PC-3 (cell line): ENCODE results near the gene ABCG4. TPM values are rescaled to one million over a fixed set of nuclear protein-coding genes. Genes with fewer than 3 reads are reported as not detected.

Experiments
- ATAC-seq: fragments of 200-7000 bp; cut with Tn5 transposase; 2 replicates; pipeline ENCODE4 v1.9.1; 2020; ENCODE audit warnings: mild to moderate bottlenecking, moderate library complexity
- BruUV-seq: library from RNA; stranded (reverse); fragments of 400-500 nt; replicated peaks from 2 replicates; lab custom pipeline; 2021; lab: Mats Ljungman, UMichigan
- CTCF ChIA-PET: fragments of 300-600 bp; sonication (Branson Sonifier 250); formaldehyde crosslinking; loops from one replicate; lab custom pipeline; 2022; ENCODE audit warnings: antibody characterized with exemption; lab: Charles Lee
- POLR2A ChIA-PET: fragments of 300-600 bp; sonication (Branson Sonifier 250); formaldehyde crosslinking; loops from one replicate; lab custom pipeline; 2022; ENCODE audit warnings: antibody characterized with exemption; ENCODE audit not compliant: unreplicated experiment; lab: Charles Lee
- DNase-seq: peaks from one replicate; pipeline ENCODE4 v3.0.0-alpha.2; 2015
- H2AFZ ChIP-seq: fragments of 300-600 bp; sonication (generic); 2 replicates; pipeline ENCODE4 v1.6.0; 2016; ENCODE audit warnings: antibody characterized with exemption, low read length
- H3F3A ChIP-seq: fragments of 300-600 bp; sonication (generic); one replicate; pipeline ENCODE4 v1.6.0; 2017; ENCODE audit warnings: antibody characterized with exemption, low read length, control low read depth, mild to moderate bottlenecking; ENCODE audit not compliant: unreplicated experiment
- H3K27ac ChIP-seq: fragments of 300-600 bp; sonication (generic); 2 replicates; pipeline ENCODE4 v1.5.1; 2016; ENCODE audit warnings: mild to moderate bottlenecking, low read length
- H3K27me3 ChIP-seq: fragments of 300-600 bp; sonication (generic); 2 replicates; pipeline ENCODE4 v1.6.1; 2016; ENCODE audit warnings: low read length, mixed read lengths
- H3K36me3 ChIP-seq: fragments of 300-600 bp; sonication (generic); 2 replicates; pipeline ENCODE4 v1.6.1; 2016; ENCODE audit warnings: low read depth, mixed run types, low read length, mixed read lengths
- H3K4me1 ChIP-seq: fragments of 300-600 bp; sonication (generic); 2 replicates; pipeline ENCODE4 v1.5.1; 2016; ENCODE audit warnings: low read length; ENCODE audit not compliant: insufficient read depth
- H3K4me2 ChIP-seq: fragments of 300-600 bp; sonication (generic); 2 replicates; pipeline ENCODE4 v1.6.0; 2016; ENCODE audit warnings: low read length
- H3K4me3 ChIP-seq: fragments of 300-600 bp; sonication (generic); 2 replicates; pipeline ENCODE4 v1.5.1; 2016; ENCODE audit warnings: mild to moderate bottlenecking, low read length, mixed read lengths
- H3K79me2 ChIP-seq: fragments of 300-600 bp; sonication (generic); 2 replicates; pipeline ENCODE4 v1.6.1; 2017; ENCODE audit warnings: low read length, mixed read lengths
- H3K9ac ChIP-seq: fragments of 300-600 bp; sonication (generic); 2 replicates; pipeline ENCODE4 v1.6.0; 2016; ENCODE audit warnings: mild to moderate bottlenecking, low read length
- H3K9me2 ChIP-seq: fragments of 300-600 bp; sonication (generic); replicated peaks from 2 replicates; pipeline ENCODE4 v1.6.1; 2016; ENCODE audit warnings: mixed run types, low read length, mixed read lengths
- H3K9me3 ChIP-seq: fragments of 300-600 bp; sonication (generic); 2 replicates; pipeline ENCODE4 v1.6.1; 2016; ENCODE audit warnings: low read length, mixed read lengths
- H4K20me1 ChIP-seq: fragments of 300-600 bp; sonication (generic); 2 replicates; pipeline ENCODE4 v1.6.1; 2016; ENCODE audit warnings: low read length, mixed read lengths
- CTCF ChIP-seq: fragments of 300-600 bp; sonication (generic); conservative IDR thresholded peaks from 2 replicates; pipeline ENCODE4 v1.5.1; 2017; ENCODE audit warnings: antibody characterized with exemption, low read depth, mild to moderate bottlenecking, low read length
- EZH2 ChIP-seq: fragments of 300-600 bp; sonication (generic); IDR thresholded peaks from one replicate; pipeline ENCODE4 v1.6.1; 2017; ENCODE audit warnings: antibody characterized with exemption, mild to moderate bottlenecking, low read length; ENCODE audit not compliant: unreplicated experiment
- EZH2phosphoT487 ChIP-seq: fragments of 300-600 bp; sonication (generic); IDR thresholded peaks from 2 replicates; pipeline ENCODE4 v1.6.1; 2018; ENCODE audit warnings: mild to moderate bottlenecking, antibody characterized with exemption, low read length, borderline replicate concordance
- intact Hi-C: fragments of 100-400 bp; cut with micrococcal nuclease; formaldehyde crosslinking; loops from 2 replicates; pipeline ENCODE4 v1.9.0; 2023
- total RNA-seq: library from RNA; depleted of rRNA; stranded (reverse); fragments of >200 nt; gene quantifications from 2 replicates; pipeline ENCODE4 v1.2.3, GENCODE V29; 2014

Gene ABCG4
- total RNA-seq, 1 experiment from 2014 or later: 0.15 TPM

DNA sequence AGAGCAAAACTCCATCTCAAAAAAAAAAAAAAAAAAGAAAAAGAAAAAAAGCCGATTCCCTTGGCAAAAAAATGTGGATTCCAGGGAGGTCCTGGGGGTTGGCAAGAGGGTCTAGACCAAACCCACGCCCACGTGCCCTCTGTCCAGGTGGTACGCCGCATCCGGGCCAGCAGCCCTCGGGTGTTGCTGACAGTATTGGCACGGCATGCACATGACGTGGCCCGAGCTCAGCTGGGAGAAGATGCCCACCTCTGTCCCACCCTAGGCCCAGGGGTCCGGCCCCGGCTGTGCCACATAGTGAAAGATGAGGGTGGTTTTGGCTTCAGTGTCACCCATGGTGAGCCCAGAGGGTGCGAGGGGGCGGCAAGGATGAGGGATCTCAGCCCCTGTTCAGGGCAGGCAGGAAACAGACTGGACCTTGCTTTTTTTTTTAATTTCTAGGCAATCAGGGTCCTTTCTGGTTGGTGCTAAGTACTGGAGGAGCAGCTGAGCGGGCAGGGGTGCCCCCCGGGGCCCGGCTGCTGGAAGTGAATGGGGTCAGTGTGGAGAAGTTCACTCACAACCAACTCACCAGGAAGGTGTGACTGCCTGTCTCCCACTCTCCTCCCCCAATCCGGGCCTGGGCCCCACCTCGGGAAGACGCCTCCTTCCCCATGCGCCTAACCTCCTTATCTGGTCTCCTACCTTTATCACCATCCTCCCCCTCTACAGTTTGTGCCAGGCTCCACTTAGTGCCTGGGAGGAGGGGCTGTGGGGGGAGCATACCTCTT, 38.5 kb downstream of the ABCG4 start:
- Histone ChIP-seq H2AFZ (no peak overlapping the region), H3K9me2 (no peaks in the 10 kb centered on the region), H3K4me2 (no peak overlapping the region), H3K27ac (no peak overlapping the region), H3K36me3 (no peaks in the 10 kb centered on the region), H3K4me1 (peaks cover 19% of the 10 kb centered on the region), H3K9ac (no peak overlapping the region), H3K79me2 (no peaks in the 10 kb centered on the region), H3K9me3 (no peaks in the 10 kb centered on the region), H3K27me3 (no peaks in the 10 kb centered on the region), H3F3A (no peaks in the 10 kb centered on the region), H3K4me3 (no peak overlapping the region), H4K20me1 (no peaks in the 10 kb centered on the region)
- ATAC-seq (no peak), DNase-seq (no peak)
- ChIA-PET CTCF (no interaction called here), POLR2A (no interaction called here)
- intact Hi-C loops: no loop called here
- TF ChIP-seq CTCF (no peak), EZH2 (no peak), EZH2phosphoT487 (no peak)
- no TSS peak for BruUV-seq

DNA sequence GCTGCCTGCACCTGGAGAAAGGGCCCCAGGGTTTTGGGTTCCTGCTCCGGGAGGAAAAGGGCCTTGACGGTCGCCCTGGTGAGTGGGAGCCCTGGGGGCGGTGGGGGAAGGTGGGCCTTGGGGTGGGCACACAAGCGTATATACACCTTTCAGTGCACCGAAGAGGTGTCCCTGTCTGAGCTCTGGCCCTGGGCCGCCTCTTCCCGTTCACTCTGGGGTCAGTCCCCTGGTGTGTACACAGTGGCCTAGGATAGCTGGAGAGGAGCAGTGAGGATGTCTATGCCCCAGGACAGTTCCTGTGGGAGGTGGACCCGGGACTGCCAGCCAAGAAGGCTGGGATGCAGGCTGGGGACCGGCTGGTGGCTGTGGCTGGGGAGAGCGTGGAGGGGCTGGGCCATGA, 39.2 kb downstream of the ABCG4 start:
- Histone ChIP-seq H3K4me2 (no peak overlapping the region), H3F3A (no peaks in the 10 kb centered on the region), H3K9ac (no peak overlapping the region), H3K27me3 (no peaks in the 10 kb centered on the region), H3K36me3 (no peaks in the 10 kb centered on the region), H3K4me1 (peaks cover 22% of the 10 kb centered on the region), H3K79me2 (no peaks in the 10 kb centered on the region), H3K9me2 (no peaks in the 10 kb centered on the region), H2AFZ (no peak overlapping the region), H4K20me1 (no peaks in the 10 kb centered on the region), H3K4me3 (no peak overlapping the region), H3K27ac (no peak overlapping the region), H3K9me3 (no peaks in the 10 kb centered on the region)
- ChIA-PET CTCF (no interaction called here), POLR2A (no interaction called here)
- intact Hi-C loops: no loop called here
- ATAC-seq (no peak), DNase-seq (no peak)
- TF ChIP-seq CTCF: no peak
- TF ChIP-seq EZH2phosphoT487: no peak
- TF ChIP-seq EZH2: no peak
- no TSS peak for BruUV-seq

DNA sequence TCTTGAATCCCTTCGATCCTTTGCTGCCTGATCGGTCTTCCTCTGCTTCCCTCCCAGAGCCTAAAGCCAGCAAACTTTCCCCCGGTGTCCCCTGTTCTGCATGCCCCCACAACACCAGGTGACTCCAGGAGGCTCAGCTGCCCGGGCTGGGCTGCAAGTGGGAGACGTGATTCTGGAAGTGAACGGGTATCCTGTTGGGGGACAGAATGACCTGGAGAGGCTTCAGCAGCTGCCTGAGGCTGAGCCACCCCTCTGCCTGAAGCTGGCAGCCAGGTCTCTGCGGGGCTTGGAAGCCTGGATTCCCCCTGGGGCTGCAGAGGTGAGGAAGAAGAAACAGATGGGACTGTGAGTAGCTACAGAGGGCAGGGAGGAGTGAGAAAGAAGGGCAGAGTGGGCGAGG, 40.0 kb downstream of the ABCG4 start:
- Histone ChIP-seq H3K27ac (no peak overlapping the region), H3K9me2 (no peaks in the 10 kb centered on the region), H3K4me3 (no peak overlapping the region), H3K27me3 (no peaks in the 10 kb centered on the region), H3K4me1 (peaks cover 23% of the 10 kb centered on the region), H3K4me2 (no peak overlapping the region), H3K36me3 (no peaks in the 10 kb centered on the region), H3K79me2 (no peaks in the 10 kb centered on the region), H3K9me3 (no peaks in the 10 kb centered on the region), H4K20me1 (no peaks in the 10 kb centered on the region), H2AFZ (no peak overlapping the region), H3F3A (no peaks in the 10 kb centered on the region), H3K9ac (no peak overlapping the region)
- no peak for TF ChIP-seq EZH2
- no peak for TF ChIP-seq EZH2phosphoT487
- no peak for TF ChIP-seq CTCF
- DNase-seq: no peak
- intact Hi-C loops: no loop called here
- ATAC-seq: no peak
- ChIA-PET CTCF (no interaction called here), POLR2A (no interaction called here)
- BruUV-seq: no TSS peak
